ENCODE results near the gene IPO13.

The IPO13 gene

DNA sequence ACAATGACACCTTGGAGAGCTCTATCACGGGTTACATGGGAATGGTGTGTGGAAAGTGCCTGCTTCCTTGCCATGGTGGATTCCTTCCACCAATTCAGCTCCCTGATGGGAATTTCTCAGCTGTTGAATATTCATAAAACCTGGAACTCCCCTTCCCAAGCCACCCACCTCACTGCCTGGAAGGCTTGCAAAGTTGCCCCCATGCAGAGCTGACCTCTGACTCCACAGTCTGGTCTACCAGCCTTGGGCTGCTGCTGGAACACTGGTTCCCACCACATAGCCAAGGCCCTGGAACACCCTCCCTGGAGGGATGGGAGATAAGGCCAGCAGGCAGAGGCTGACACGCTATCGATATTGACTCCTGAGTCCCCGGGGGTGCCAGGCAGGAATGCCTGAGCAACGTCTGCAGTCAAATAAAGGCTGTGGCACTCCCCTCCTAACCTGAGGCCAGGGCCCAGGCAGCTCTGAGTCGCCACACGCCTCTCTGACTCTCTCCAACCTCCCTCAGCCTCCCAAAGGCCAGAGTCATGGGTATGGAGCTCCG, 53.4 kb downstream of the IPO13 start:
- Histone ChIP-seq H3K4me1 (ENCODE audit: control insufficient read depth, insufficient read depth, low read length) (peaks cover 7% of the 10 kb centered on the region), H3K36me3 (ENCODE audit: control insufficient read depth in 2 of 2, insufficient read depth in 2 of 2, low read length in 2 of 2) (peaks cover 7 to 9% of the 10 kb centered on the region in 2 donors), H3K27me3 (ENCODE audit: control insufficient read depth in 1 of 2, insufficient read depth in 2 of 2, low read length in 2 of 2) (no peaks in the 10 kb centered on the region), H3K27ac (ENCODE audit: low read length) (no peak overlapping the region), H3K9ac (ENCODE audit: low read length in 2 of 2) (no peak overlapping the region), H3K4me3 (ENCODE audit: low read length in 2 of 2) (no peak overlapping the region), H3K9me3 (ENCODE audit: control insufficient read depth in 2 of 2, low read length in 2 of 2) (no peaks in the 10 kb centered on the region)

DNA sequence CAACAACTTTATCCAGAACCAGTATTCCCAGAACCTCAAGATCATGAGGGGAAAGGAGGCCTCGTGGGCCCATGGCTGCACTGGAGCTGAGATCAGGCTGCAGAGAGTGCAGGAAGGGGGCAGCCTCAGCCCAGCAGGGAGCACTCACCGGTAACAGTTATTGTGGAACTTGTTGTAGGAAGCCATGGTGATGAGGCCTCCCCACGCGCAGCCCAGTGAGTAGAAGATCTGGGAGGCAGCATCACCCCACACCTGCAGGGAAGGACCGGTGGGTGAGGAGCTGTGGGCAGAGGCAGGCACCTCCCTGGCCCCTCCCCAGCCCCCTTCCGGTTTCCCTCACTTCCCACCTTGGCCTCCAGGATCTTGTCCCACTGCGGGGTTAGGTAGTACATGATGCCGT, 55.4 kb downstream of the IPO13 start:
- no peak overlapping the region for H3K4me3 ChIP-seq (ENCODE audit: low read length in 2 of 2)
- peaks cover 5% of the 10 kb centered on the region for H3K4me1 ChIP-seq (ENCODE audit: control insufficient read depth, insufficient read depth, low read length)
- H3K9ac ChIP-seq (ENCODE audit: low read length in 2 of 2) = no peak overlapping the region
- H3K27me3 ChIP-seq (ENCODE audit: control insufficient read depth in 1 of 2, insufficient read depth in 2 of 2, low read length in 2 of 2) = no peaks in the 10 kb centered on the region
- H3K27ac ChIP-seq (ENCODE audit: low read length) = no peak overlapping the region
- peaks cover 7 to 9% of the 10 kb centered on the region in 2 donors for H3K36me3 ChIP-seq (ENCODE audit: control insufficient read depth in 2 of 2, insufficient read depth in 2 of 2, low read length in 2 of 2)
- no peaks in the 10 kb centered on the region for H3K9me3 ChIP-seq (ENCODE audit: control insufficient read depth in 2 of 2, low read length in 2 of 2)

DNA sequence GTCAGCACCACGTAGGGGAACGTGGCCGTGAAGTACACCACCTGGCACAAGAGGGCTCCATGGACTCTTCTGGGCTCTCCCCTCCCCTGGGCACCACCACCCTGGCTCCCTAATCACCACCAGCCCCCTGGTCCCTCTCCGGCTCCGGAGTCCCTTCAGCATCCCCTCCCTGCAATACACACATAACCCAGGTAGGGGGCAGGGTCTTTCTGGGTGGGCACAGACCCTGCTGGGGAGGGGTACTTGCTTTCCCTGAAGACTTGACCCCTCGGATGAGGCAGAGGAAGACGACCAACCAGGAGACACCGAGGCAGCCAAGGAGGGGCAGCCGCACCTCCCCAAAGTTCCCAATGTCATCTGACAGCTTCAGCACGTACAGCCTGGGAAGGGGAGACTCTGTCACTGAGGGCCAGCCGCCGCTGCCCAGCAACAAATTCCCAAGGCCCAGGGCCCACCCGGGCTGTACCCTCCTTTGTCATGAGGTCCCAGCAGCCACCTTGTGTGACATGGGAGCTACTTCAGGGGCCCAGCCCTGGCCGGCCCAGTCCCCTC, 55.9 kb downstream of the IPO13 start:
- Histone ChIP-seq H3K4me3 (ENCODE audit: low read length in 2 of 2) (no peak overlapping the region), H3K36me3 (ENCODE audit: control insufficient read depth in 2 of 2, insufficient read depth in 2 of 2, low read length in 2 of 2) (peaks cover 7 to 9% of the 10 kb centered on the region in 2 donors), H3K27me3 (ENCODE audit: control insufficient read depth in 1 of 2, insufficient read depth in 2 of 2, low read length in 2 of 2) (no peaks in the 10 kb centered on the region)

DNA sequence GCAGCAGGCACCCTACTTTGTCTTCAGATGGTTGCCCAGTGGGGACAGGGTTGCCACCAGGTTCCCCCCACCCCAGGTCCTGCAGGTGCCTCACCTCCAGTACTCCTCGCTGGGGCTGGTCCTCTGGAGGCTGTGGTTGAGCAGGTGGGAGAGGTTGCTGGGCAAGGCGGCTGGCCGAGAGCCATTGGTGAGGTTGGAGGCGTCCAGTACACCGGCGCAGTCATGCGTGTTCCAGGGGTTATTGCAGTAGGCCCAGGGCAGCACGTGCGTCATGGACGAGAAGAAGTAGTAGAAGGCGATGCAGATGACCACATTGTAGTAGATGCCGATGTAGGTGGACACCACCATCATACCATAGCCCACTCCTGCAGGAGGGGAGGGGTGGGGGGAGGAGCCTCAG, 61.5 kb downstream of the IPO13 start:
- no peaks in the 10 kb centered on the region for H3K27me3 ChIP-seq (ENCODE audit: control insufficient read depth in 1 of 2, insufficient read depth in 2 of 2, low read length in 2 of 2)
- H3K4me3 ChIP-seq (ENCODE audit: low read length in 2 of 2) = no peak overlapping the region
- no peaks in the 10 kb centered on the region for H3K9me3 ChIP-seq (ENCODE audit: control insufficient read depth in 2 of 2, low read length in 2 of 2)
- H3K4me1 ChIP-seq (ENCODE audit: control insufficient read depth, insufficient read depth, low read length) = peaks cover 6% of the 10 kb centered on the region
- no peak overlapping the region for H3K27ac ChIP-seq (ENCODE audit: low read length)
- no peaks in the 10 kb centered on the region for H3K36me3 ChIP-seq (ENCODE audit: control insufficient read depth in 2 of 2, insufficient read depth in 2 of 2, low read length in 2 of 2)
- H3K9ac ChIP-seq (ENCODE audit: low read length in 2 of 2) = no peak overlapping the region

More for the DNA sequence above, 55.9 kb downstream of the IPO13 start:
- H3K9me3 ChIP-seq (ENCODE audit: control insufficient read depth in 2 of 2, low read length in 2 of 2) = no peaks in the 10 kb centered on the region
- H3K9ac ChIP-seq (ENCODE audit: low read length in 2 of 2) = no peak overlapping the region
- H3K4me1 ChIP-seq (ENCODE audit: control insufficient read depth, insufficient read depth, low read length) = peaks cover 5% of the 10 kb centered on the region
- H3K27ac ChIP-seq (ENCODE audit: low read length) = no peak overlapping the region

DNA sequence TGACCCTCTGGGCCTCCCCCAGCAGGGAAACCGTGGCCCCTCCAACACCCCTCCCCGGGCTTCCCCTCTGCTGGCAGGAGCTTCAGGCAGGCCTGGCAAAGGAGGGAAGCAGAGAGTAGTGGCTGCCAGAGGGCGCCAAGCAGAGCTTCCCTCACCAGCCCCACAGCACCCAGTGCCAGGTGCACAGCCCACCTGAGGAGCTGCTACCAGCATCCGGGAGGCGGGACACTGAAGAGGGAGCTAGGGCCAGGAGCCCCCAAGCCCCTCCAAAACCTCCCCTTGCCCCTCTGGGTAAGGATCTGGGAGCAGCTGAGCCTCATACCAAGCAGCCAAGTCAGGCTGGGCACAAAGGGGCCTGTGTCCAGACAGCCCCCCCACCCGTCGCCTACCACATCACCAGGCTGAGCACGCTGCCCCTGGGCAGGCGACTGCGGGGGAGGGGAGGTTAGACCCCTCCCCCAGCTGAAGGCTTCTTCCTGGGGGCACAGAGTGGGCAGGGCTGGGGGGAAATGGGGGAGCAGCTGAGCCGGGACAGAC, 64.3 kb downstream of the IPO13 start:
- H3K4me1 ChIP-seq (ENCODE audit: control insufficient read depth, insufficient read depth, low read length) = peaks cover 2% of the 10 kb centered on the region
- no peaks in the 10 kb centered on the region for H3K27me3 ChIP-seq (ENCODE audit: control insufficient read depth in 1 of 2, insufficient read depth in 2 of 2, low read length in 2 of 2)
- no peaks in the 10 kb centered on the region for H3K9me3 ChIP-seq (ENCODE audit: control insufficient read depth in 2 of 2, low read length in 2 of 2)
- no peaks in the 10 kb centered on the region for H3K36me3 ChIP-seq (ENCODE audit: control insufficient read depth in 2 of 2, insufficient read depth in 2 of 2, low read length in 2 of 2)
- no peak overlapping the region for H3K9ac ChIP-seq (ENCODE audit: low read length in 2 of 2)
- H3K27ac ChIP-seq (ENCODE audit: low read length) = no peak overlapping the region
- no peak overlapping the region for H3K4me3 ChIP-seq (ENCODE audit: low read length in 2 of 2)

DNA sequence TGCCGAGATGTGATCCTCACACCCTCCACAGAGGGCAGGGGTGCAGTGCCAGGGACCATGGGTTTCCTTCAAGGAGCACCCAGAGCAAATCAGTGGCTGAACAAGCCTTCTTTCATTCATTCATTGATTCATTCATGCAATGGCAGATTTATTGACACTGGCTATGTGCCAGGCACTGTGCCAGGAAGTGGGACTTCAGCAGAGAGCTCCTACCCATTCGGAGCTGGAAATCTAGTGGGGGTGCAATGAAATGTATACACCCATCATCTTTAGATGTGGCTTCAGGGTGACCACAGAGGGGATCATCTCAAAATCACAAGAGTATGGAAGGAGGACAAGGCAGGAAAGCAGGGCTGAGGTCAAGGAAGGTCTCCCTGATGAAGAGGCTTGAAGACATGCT, 65.7 kb downstream of the IPO13 start:
- no peaks in the 10 kb centered on the region for H3K9me3 ChIP-seq (ENCODE audit: control insufficient read depth in 2 of 2, low read length in 2 of 2)
- H3K36me3 ChIP-seq (ENCODE audit: control insufficient read depth in 2 of 2, insufficient read depth in 2 of 2, low read length in 2 of 2) = no peaks in the 10 kb centered on the region
- H3K4me1 ChIP-seq (ENCODE audit: control insufficient read depth, insufficient read depth, low read length) = peaks cover 2% of the 10 kb centered on the region
- no peak overlapping the region for H3K4me3 ChIP-seq (ENCODE audit: low read length in 2 of 2)
- H3K27me3 ChIP-seq (ENCODE audit: control insufficient read depth in 1 of 2, insufficient read depth in 2 of 2, low read length in 2 of 2) = no peaks in the 10 kb centered on the region
- H3K9ac ChIP-seq (ENCODE audit: low read length in 2 of 2) = no peak overlapping the region
- H3K27ac ChIP-seq (ENCODE audit: low read length) = no peak overlapping the region

DNA sequence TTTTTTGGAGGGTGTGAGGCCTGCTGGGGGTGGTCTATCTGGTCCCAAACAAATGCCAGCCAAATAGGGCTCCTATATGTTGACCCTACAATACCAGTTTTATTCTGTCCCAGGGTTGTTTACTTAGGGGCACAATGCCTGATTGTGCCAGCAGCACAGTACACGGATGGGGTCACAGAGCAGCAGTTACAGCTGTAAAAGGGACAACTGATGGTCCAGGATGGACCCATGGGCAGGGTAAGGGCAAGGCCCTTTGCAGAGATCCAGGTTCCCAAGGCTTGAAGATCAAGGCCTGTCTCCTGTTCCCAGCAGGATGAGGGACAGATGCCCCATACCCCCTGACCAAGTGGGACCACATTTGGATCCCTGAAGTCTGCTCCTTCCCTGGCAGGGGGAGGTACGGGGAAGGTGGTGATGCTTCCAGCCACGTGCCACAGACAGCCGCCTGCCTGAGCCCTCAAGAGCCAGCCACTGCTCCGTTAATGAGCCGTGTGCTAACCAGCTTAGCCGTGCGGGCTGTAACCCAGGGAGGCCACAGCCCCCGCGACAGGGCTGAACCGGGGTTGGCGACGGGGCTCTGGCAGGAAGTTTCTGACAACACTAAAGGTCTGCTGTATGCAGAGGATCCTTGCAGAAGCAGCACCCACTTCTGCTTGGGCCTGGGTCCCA, 66.3 kb downstream of the IPO13 start:
- Histone ChIP-seq H3K4me3 (ENCODE audit: low read length in 2 of 2) (no peak overlapping the region), H3K27ac (ENCODE audit: low read length) (no peak overlapping the region), H3K9ac (ENCODE audit: low read length in 2 of 2) (no peak overlapping the region), H3K9me3 (ENCODE audit: control insufficient read depth in 2 of 2, low read length in 2 of 2) (no peaks in the 10 kb centered on the region), H3K36me3 (ENCODE audit: control insufficient read depth in 2 of 2, insufficient read depth in 2 of 2, low read length in 2 of 2) (no peaks in the 10 kb centered on the region), H3K27me3 (ENCODE audit: control insufficient read depth in 1 of 2, insufficient read depth in 2 of 2, low read length in 2 of 2) (no peaks in the 10 kb centered on the region), H3K4me1 (ENCODE audit: control insufficient read depth, insufficient read depth, low read length) (peaks cover 2% of the 10 kb centered on the region)

DNA sequence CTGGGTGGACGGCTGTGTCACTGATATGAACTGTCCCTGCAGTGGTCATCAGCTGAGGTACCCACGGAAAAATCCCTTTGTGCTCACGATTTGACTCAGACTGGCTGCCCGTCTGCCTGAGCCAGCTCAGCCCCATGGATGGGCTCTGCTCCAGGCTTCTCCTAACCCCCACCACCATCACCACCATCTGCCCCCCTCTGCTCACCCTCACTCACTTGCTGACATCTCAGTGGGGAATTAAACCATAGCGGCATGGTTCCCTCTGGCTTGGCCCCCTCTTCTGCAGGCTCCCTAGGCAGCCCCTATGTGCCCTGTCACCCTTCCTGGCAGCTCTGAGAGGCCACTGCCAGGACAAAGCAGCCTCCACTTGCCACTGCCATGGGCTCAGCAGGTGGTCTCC, 67.2 kb downstream of the IPO13 start:
- no peaks in the 10 kb centered on the region for H3K36me3 ChIP-seq (ENCODE audit: control insufficient read depth in 2 of 2, insufficient read depth in 2 of 2, low read length in 2 of 2)
- H3K9me3 ChIP-seq (ENCODE audit: control insufficient read depth in 2 of 2, low read length in 2 of 2) = no peaks in the 10 kb centered on the region
- H3K4me3 ChIP-seq (ENCODE audit: low read length in 2 of 2) = no peak overlapping the region
- peaks cover 2% of the 10 kb centered on the region for H3K4me1 ChIP-seq (ENCODE audit: control insufficient read depth, insufficient read depth, low read length)
- no peak overlapping the region for H3K27ac ChIP-seq (ENCODE audit: low read length)
- H3K9ac ChIP-seq (ENCODE audit: low read length in 2 of 2) = no peak overlapping the region
- H3K27me3 ChIP-seq (ENCODE audit: control insufficient read depth in 1 of 2, insufficient read depth in 2 of 2, low read length in 2 of 2) = no peaks in the 10 kb centered on the region

DNA sequence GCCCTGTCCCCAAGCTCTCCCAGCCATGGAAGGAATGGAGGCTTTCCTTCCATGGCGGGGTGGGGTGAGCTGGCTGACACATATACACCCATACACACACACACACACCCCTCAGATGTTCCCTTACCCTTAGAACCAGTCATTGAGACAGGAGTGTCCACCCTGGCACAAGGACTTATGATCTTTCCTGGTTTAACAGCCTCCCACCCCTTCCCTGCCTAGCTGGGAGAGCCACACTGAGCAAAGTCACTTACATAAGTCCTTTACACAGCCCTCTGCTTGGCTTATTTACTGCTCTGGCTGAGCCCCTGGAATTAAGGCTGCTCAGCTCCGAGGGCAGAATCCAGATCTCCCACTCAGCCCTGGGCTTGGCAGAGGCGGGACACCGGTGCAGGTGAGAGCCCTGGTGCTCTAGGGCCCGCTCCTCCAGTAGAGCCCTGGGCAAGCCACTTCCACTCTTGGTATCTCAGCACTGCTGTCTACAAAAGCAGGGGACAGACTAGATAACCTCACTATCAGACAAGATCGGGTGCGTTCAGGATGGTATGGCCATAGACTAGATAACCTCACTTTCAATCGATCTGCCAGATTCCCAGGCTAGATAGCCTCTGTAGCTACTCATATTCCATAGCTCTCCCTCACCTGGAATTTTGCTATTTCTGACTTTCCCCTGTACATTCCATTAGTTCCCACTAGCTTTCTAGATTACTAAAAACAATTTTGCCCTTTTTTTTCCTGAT, 67.8 kb downstream of the IPO13 start:
- Histone ChIP-seq H3K27me3 (ENCODE audit: control insufficient read depth in 1 of 2, insufficient read depth in 2 of 2, low read length in 2 of 2) (no peaks in the 10 kb centered on the region), H3K4me1 (ENCODE audit: control insufficient read depth, insufficient read depth, low read length) (peaks cover 2% of the 10 kb centered on the region), H3K27ac (ENCODE audit: low read length) (no peak overlapping the region), H3K36me3 (ENCODE audit: control insufficient read depth in 2 of 2, insufficient read depth in 2 of 2, low read length in 2 of 2) (no peaks in the 10 kb centered on the region), H3K9me3 (ENCODE audit: control insufficient read depth in 2 of 2, low read length in 2 of 2) (no peaks in the 10 kb centered on the region), H3K4me3 (ENCODE audit: low read length in 2 of 2) (no peak overlapping the region), H3K9ac (ENCODE audit: low read length in 2 of 2) (no peak overlapping the region)

DNA sequence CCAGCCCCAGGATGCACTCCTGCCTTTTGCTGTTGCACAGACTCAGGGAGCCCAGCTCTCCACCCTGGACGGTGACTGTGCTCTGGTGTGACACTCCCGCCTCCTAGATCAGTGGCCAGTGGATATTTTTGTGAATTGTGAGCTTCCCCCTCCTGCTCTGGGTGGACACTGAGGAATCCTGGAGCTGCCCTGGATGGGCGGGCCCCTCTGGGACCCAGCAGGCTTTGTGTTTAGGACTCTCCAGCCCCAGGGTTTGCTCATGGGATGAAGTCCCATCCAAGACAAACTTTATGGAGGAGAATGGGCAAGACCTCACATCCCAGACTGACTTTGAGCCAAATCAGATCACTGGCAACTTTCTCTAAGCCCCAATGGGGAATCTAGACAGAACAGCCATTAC, 68.5 kb downstream of the IPO13 start:
- no peak overlapping the region for H3K27ac ChIP-seq (ENCODE audit: low read length)
- no peaks in the 10 kb centered on the region for H3K27me3 ChIP-seq (ENCODE audit: control insufficient read depth in 1 of 2, insufficient read depth in 2 of 2, low read length in 2 of 2)
- H3K4me1 ChIP-seq (ENCODE audit: control insufficient read depth, insufficient read depth, low read length) = peaks cover 2% of the 10 kb centered on the region
- H3K9ac ChIP-seq (ENCODE audit: low read length in 2 of 2) = no peak overlapping the region
- H3K36me3 ChIP-seq (ENCODE audit: control insufficient read depth in 2 of 2, insufficient read depth in 2 of 2, low read length in 2 of 2) = no peaks in the 10 kb centered on the region
- H3K9me3 ChIP-seq (ENCODE audit: control insufficient read depth in 2 of 2, low read length in 2 of 2) = no peaks in the 10 kb centered on the region
- H3K4me3 ChIP-seq (ENCODE audit: low read length in 2 of 2) = no peak overlapping the region
